SW480 (cell line): ENCODE data around the gene DSE.

Experiments used
- DNase-seq: peaks from one replicate; pipeline ENCODE4 v3.0.0-alpha.2; 2016; ENCODE audit warnings: low spot score

Gene DSE

DNA sequence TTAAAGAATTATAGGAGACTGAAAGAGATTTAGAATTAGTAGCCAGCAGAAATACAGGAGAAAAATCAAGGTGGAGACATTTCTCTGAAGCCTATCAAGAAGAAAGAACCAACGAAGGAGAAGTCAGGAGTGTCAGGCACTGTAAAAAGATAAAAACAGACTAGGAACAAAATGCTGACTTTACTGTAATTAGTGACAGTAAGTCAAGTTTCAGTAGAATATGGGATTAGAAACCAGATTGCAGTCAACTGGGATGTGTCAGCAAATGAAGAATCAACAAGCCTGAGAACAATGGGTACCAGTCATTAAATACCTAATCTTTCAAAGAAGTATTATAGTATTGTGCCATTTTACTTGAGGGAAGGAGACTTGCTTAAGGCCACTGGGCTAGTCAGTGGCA lies 112.0 kb downstream of the DSE start:
- DNase-seq = no peak

DNA sequence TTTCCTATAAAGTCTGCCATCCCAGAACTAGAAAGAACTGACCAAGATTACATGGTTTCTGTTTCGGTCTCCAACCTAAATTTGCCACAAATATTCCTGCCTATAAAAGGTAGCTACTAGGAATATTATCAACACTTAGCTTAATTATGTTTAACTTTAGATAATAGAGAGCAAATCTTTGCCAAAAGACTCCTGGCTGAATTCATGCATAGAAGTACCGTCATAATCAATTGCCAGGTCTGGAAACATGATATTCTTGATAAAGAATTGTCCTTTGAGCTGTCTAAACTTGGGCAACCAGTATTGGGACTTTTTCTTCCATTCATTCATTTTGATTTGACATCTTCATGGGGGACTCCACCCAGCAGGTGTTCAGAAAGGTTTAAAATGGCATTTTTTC lies 112.9 kb downstream of the DSE start:
- DNase-seq = no peak

DNA sequence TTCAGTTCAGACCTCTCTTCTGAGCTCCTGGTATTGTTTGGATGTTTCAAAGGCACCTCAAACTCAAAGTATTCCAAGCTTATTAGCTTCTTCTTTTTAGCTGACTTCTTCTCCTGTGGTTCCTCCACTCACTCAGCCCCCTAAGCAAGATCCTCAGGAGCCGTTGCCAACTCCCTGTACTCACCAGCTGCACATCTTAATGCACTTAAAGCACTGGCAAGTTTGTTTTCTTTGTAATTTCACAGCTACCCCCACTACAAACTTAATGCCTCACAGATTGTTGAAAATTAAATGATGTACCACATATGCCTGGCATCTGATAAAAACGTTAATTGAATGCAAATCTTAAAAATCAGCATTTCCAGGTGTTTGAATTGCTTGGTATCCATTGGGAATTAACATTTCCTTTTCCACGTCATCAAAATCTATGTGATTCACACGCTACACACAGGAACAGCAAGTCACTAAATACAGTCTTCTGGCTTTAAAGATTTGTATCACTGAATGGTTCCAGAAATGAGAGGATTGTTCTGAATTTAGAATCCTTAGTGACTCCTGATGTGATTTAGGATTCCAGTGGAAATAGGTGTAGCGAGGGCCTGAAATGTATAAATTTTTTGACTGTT lies 114.9 kb downstream of the DSE start:
- DNase-seq = no peak

DNA sequence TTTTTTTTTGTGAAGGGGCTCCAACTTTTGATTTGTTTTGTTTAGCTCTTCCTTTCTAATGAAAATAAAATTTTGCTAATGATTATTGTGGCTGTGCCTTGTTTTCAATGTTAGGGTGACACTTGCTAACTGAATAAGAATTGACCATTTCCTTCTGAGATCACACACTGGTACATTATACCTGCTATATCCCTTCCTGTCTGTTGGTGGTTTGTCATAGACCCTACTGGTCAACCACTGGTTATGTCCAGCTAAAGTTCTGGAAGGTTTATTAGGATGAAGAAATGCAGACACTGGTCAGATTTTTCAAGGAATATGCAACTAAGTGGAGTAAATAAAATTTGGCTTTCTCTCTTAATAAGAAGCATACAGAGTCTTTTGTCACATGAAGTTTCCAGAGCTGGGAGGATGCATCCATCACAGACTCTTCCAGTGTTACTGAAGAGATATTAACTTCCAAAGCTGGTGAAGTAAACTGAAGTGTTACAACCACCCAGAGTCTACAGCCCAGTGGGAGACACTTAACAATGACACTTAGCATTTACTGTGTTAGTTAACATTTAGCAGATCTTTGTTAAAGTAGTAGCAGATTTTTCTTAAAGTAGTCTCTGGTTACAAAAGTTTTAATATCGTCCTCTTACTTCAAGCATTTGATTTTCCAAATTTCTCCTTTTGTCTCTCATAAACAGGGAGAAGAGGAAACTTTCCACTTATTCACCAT lies 121.0 kb downstream of the DSE start:
- DNase-seq = no peak

DNA sequence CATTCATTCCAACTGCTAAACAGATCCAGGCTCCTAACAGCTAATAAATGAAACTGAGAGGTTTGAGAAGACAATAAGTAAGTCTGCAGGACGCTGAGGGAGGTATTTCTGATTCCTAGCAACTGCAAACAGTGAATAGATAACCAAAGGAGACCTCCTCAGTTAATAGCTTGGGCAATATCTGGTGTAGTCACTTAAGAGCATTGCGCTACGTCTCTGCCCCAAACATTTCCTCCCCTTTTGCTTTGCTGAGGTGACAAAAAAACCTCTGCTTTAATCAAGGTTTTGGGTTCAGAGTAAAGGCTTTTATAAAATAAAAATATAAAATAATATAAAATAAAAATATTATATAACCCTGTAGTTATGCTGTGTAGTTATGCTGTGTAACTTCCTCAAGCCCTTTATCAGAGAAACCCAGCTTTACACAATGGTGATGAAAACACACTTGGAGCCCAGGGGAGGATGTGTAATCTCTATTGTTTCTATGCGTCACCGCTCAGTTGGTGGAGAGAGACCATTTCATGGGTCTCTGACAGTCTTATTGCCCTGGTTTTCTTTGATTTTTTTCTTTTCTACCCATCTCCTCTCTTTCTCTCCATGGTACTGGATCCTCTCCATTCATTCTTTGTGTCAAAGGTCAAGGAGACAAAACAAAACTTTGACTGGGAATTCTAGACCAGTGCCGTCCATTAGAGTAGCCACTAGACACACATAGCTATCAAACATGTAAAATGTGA lies 121.8 kb downstream of the DSE start:
- DNase-seq = no peak
